HCT116 (cell line): ENCODE results near the gene PCDHGA4. TPM values are rescaled to one million over a fixed set of nuclear protein-coding genes. Genes with fewer than 3 reads are reported as not detected.
A peak's percentile ranks its signal among the peaks of the same experiment; 100 is the strongest.

ENCODE experiments used
- ATAC-seq: fragments of 200-7000 bp; cut with Tn5 transposase; 2 replicates; pipeline ENCODE4 v1.9.1; 2020; ENCODE audit warnings: mild to moderate bottlenecking, moderate library complexity
- BruUV-seq: library from RNA; stranded (reverse); fragments of 400-500 nt; replicated peaks from 2 replicates; lab custom pipeline; 2021; lab: Mats Ljungman, UMichigan
- CTCF ChIA-PET: fragments of 300-600 bp; sonication (Branson Sonifier 250); formaldehyde crosslinking; loops from one replicate; lab custom pipeline; 2021; ENCODE audit warnings: antibody characterized with exemption; lab: Charles Lee
- POLR2A ChIA-PET: fragments of 300-600, 350-600 bp; sonication (Branson Sonifier 250); formaldehyde crosslinking; loops from one replicate; lab custom pipeline; 2021; ENCODE audit warnings: antibody characterized with exemption; lab: Charles Lee
- RAD21 ChIA-PET, 2 experiments: fragments of 300-600 bp; sonication (Branson Sonifier 250); formaldehyde crosslinking; loops; one replicate each; lab custom pipeline; 2023; ENCODE audit warnings: low total read pairs in 2 of 2; ENCODE audit not compliant: uncharacterized antibody in 2 of 2, unreplicated experiment in 2 of 2, low non-redundant PET in 1 of 2; lab: Charles Lee
- DNase-seq: peaks from one replicate; pipeline ENCODE4 v3.0.0-alpha.2; 2010; ENCODE audit warnings: low read depth, low spot score
- H2AFZ ChIP-seq: fragments of 200-600 bp; shearing (Covaris generic), sonication (generic); 2 replicates; pipeline ENCODE4 v1.6.1; 2017; ENCODE audit warnings: low read depth, mixed run types, mixed read lengths, antibody characterized with exemption, low read length; ENCODE audit not compliant: poor library complexity, severe bottlenecking
- H3K27ac ChIP-seq: 2 replicates; pipeline ENCODE4 v1.5.1; 2012; ENCODE audit warnings: low read depth, low read length
- H3K27me3 ChIP-seq: fragments of 200-600 bp; sonication (generic); 2 replicates; pipeline ENCODE4 v1.6.1; 2016; ENCODE audit warnings: mixed run types, low read length, mixed read lengths; ENCODE audit not compliant: insufficient read depth
- H3K36me3 ChIP-seq, 2 experiments: fragments of 200-500 bp in 1 of 2; fragments of 200-600 bp in 1 of 2; sonication (Bioruptor generic) in 1 of 2; sonication (generic) in 1 of 2; 2 replicates each; pipeline versions ENCODE4 v1.5.1 to v1.6.1; 2014 to 2016; ENCODE audit warnings: low read length in 2 of 2, inconsistent platforms in 1 of 2, mixed read lengths in 1 of 2, mixed run types in 1 of 2; ENCODE audit not compliant: insufficient read depth in 2 of 2, control insufficient read depth in 1 of 2
- H3K4me1 ChIP-seq, 2 experiments: fragments of 200-600 bp in 1 of 2; sonication (generic) in 1 of 2; 2 replicates each; pipeline versions ENCODE4 v1.5.1 to v1.6.1; 2012 to 2017; ENCODE audit warnings: low read length in 2 of 2, inconsistent platforms in 1 of 2, mild to moderate bottlenecking in 1 of 2, mixed read lengths in 1 of 2, mixed run types in 1 of 2, moderate library complexity in 1 of 2; ENCODE audit not compliant: insufficient read depth in 2 of 2, control insufficient read depth in 1 of 2
- H3K4me2 ChIP-seq: fragments of 200-600 bp; sonication (generic); 2 replicates; pipeline ENCODE4 v1.6.1; 2017; ENCODE audit warnings: mixed run types, low read length, mixed read lengths
- H3K4me3 ChIP-seq, 2 experiments: fragments of 200-600 bp in 1 of 2; sonication (generic) in 1 of 2; replicated peaks in 1 of 2; 2 replicates each; pipeline ENCODE4 v1.5.1; 2011 to 2016; ENCODE audit warnings: low read length in 2 of 2, control low read depth in 1 of 2, low read depth in 1 of 2, mild to moderate bottlenecking in 1 of 2, mixed read lengths in 1 of 2, mixed run types in 1 of 2
- H3K79me2 ChIP-seq: fragments of 200-600 bp; sonication (generic); 2 replicates; pipeline ENCODE4 v1.6.1; 2017; ENCODE audit warnings: mild to moderate bottlenecking, mixed run types, low read length, moderate library complexity, mixed read lengths; ENCODE audit not compliant: insufficient read depth
- H3K9ac ChIP-seq: fragments of 200-600 bp; sonication (generic); 2 replicates; pipeline ENCODE4 v1.6.1; 2016; ENCODE audit warnings: low read length, mixed read lengths
- H3K9me2 ChIP-seq: fragments of 200-600 bp; sonication (generic), shearing (Covaris generic); 2 replicates; pipeline ENCODE4 v1.6.1; 2017; ENCODE audit warnings: mixed run types, mild to moderate bottlenecking, moderate library complexity; ENCODE audit not compliant: insufficient read depth
- H3K9me3 ChIP-seq, 2 experiments: fragments of 200-500 bp in 1 of 2; fragments of 200-600 bp in 1 of 2; sonication (Bioruptor generic) in 1 of 2; sonication (generic) in 1 of 2; 2 replicates each; pipeline ENCODE4 v1.6.1; 2014 to 2017; ENCODE audit warnings: low read length in 2 of 2, mixed read lengths in 2 of 2, inconsistent platforms in 1 of 2, low read depth in 1 of 2, mild to moderate bottlenecking in 1 of 2, mixed run types in 1 of 2, moderate library complexity in 1 of 2; ENCODE audit not compliant: control insufficient read depth in 1 of 2, insufficient read depth in 1 of 2
- H4K20me1 ChIP-seq: fragments of 200-600 bp; sonication (generic), shearing (Covaris generic); 2 replicates; pipeline ENCODE4 v1.6.1; 2017; ENCODE audit warnings: mixed run types, mild to moderate bottlenecking, moderate library complexity; ENCODE audit not compliant: insufficient read depth
- ATF3 ChIP-seq: IDR thresholded peaks from 2 replicates; pipeline ENCODE4 v1.6.1; 2012
- EZH2 ChIP-seq: fragments of 200-600 bp; sonication (generic); IDR thresholded peaks from 2 replicates; pipeline ENCODE4 v1.6.1; 2017; ENCODE audit warnings: antibody characterized with exemption, mixed run types
- EZH2phosphoT487 ChIP-seq: fragments of 200-600 bp; IDR thresholded peaks from 2 replicates; pipeline ENCODE4 v1.6.1; 2018; ENCODE audit warnings: antibody characterized with exemption, borderline replicate concordance
- JUND ChIP-seq: IDR thresholded peaks from 2 replicates; pipeline ENCODE4 v1.6.1; 2012
- POLR2A ChIP-seq: IDR thresholded peaks from 2 replicates; pipeline ENCODE4 v1.7.0; 2011; ENCODE audit warnings: borderline replicate concordance; ENCODE audit not compliant: insufficient read depth, insufficient read length; ENCODE audit errors: extremely low read depth
- RAD21 ChIP-seq: IDR thresholded peaks from 2 replicates; pipeline ENCODE4 v1.6.1; 2012; ENCODE audit warnings: low read depth, mild to moderate bottlenecking
- REST ChIP-seq: IDR thresholded peaks from 2 replicates; pipeline ENCODE4 v1.6.1; 2012; ENCODE audit warnings: low read depth
- intact Hi-C: fragments of 100-400 bp; cut with micrococcal nuclease; formaldehyde crosslinking; loops from 2 replicates; pipeline ENCODE4 v1.10.0; 2022
- total RNA-seq: library from RNA; stranded (reverse); gene quantifications from one replicate; pipeline ENCODE4 v1.2.1, GENCODE V29; 2021; ENCODE audit not compliant: unreplicated experiment
- TF ChIP-seq, protein P1 (sequence below): IDR thresholded peaks from 2 replicates; pipeline ENCODE4 v1.6.1; 2012
- TF ChIP-seq, protein P2 (sequence below), 3 experiments: fragments of 200-600 bp in 1 of 3; sonication (generic) in 1 of 3; IDR thresholded peaks in 2 of 3; conservative IDR thresholded peaks in 1 of 3; 2 replicates each; pipeline ENCODE4 v1.5.1; 2012 to 2017; ENCODE audit warnings: low read depth in 2 of 3, low read length in 2 of 3, antibody characterized with exemption in 1 of 3, borderline replicate concordance in 1 of 3, control low read depth in 1 of 3, mild to moderate bottlenecking in 1 of 3, mixed read lengths in 1 of 3, mixed run types in 1 of 3, moderate library complexity in 1 of 3; ENCODE audit not compliant: insufficient read depth in 1 of 3

Gene PCDHGA4
- total RNA-seq, 1 experiment from 2014 or later: not detected

DNA sequence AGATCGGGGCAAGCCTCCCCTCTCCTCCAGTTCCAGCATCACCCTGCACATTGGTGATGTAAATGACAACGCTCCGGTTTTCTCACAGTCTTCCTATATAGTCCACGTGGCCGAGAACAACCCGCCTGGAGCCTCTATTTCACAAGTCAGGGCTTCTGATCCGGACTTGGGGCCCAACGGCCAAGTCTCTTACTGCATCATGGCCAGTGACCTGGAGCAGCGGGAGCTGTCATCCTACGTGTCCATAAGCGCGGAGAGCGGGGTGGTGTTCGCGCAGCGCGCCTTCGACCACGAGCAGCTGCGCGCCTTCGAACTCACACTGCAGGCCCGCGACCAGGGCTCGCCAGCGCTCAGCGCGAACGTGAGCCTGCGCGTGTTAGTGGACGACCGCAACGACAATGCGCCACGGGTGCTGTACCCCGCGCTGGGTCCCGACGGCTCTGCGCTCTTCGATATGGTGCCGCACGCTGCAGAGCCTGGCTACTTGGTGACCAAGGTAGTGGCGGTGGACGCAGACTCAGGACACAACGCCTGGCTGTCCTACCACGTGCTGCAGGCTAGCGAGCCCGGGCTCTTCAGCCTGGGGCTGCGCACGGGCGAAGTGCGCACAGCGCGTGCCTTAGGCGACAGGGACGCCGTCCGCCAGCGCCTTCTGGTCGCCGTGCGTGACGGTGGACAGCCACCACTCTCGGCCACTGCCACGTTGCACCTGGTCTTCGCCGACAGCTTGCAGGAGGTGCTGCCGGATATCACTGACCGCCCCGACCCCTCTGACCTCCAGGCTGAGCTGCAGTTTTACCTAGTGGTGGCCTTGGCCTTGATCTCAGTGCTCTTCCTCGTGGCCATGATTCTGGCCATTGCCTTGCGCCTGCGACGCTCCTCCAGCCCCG, 34.6 kb downstream of the PCDHGA4 start:
- intact Hi-C loops: no loop called here

GRCh38 chr5:141392429-141393198, 37.8 kb downstream of the PCDHGA4 start, which contains the start of gene PCDHGA8:
Gene PCDHGA8, plus strand, starts transcription at chr5:141392633. Its CDS starts 181 bp downstream, at chr5:141392814.
- ATAC-seq: peak; percentile 70
- no peak within 1 kb of the TSS for H3K4me3 ChIP-seq
- no peaks in the 10 kb centered on the region for H3K9me2 ChIP-seq
- H2AFZ ChIP-seq: no peak within 1 kb of the TSS
- no peaks in the 10 kb centered on the region for H3K79me2 ChIP-seq
- H4K20me1 ChIP-seq: no peaks in the 10 kb centered on the region
- no peak within 1 kb of the TSS for H3K9ac ChIP-seq
- TF ChIP-seq REST (no peak), RAD21 (peak; percentile 57)
- TF ChIP-seq, protein P1, sequence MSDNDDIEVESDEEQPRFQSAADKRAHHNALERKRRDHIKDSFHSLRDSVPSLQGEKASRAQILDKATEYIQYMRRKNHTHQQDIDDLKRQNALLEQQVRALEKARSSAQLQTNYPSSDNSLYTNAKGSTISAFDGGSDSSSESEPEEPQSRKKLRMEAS: peak; percentile 81
- TF ChIP-seq, protein P2, sequence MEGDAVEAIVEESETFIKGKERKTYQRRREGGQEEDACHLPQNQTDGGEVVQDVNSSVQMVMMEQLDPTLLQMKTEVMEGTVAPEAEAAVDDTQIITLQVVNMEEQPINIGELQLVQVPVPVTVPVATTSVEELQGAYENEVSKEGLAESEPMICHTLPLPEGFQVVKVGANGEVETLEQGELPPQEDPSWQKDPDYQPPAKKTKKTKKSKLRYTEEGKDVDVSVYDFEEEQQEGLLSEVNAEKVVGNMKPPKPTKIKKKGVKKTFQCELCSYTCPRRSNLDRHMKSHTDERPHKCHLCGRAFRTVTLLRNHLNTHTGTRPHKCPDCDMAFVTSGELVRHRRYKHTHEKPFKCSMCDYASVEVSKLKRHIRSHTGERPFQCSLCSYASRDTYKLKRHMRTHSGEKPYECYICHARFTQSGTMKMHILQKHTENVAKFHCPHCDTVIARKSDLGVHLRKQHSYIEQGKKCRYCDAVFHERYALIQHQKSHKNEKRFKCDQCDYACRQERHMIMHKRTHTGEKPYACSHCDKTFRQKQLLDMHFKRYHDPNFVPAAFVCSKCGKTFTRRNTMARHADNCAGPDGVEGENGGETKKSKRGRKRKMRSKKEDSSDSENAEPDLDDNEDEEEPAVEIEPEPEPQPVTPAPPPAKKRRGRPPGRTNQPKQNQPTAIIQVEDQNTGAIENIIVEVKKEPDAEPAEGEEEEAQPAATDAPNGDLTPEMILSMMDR (IDR thresholded peaks at IDR 0.05 in 2 of 3, conservative IDR thresholded peaks at IDR 0.05 in 1 of 3; ENCODE audit: borderline replicate concordance in 1 of 3, insufficient read depth in 1 of 3, low read depth in 2 of 3, low read length in 2 of 3): peak; percentile 33 to 53 (median 52); a peak in 4 of 6 replicates
- ChIA-PET POLR2A (no interaction called here), CTCF (interaction anchor here (1.0 to 1.3 kb wide), 2 partner anchors 165 to 172 kb away, joined by 3 read pairs; no protein-coding TSS in a partner anchor), RAD21 (no interaction called here)
- intact Hi-C loops: no loop called here
- BruUV-seq: no TSS peak
- no peak within 1 kb of the TSS for H3K27ac ChIP-seq
- H3K27me3 ChIP-seq: no peaks in the 10 kb centered on the region
- H3K36me3 ChIP-seq: no peaks in the 10 kb centered on the region
- H3K4me2 ChIP-seq: no peak within 1 kb of the TSS
- peak; percentile 21 for DNase-seq
- H3K4me1 ChIP-seq: no peaks in the 10 kb centered on the region
- H3K9me3 ChIP-seq: no peaks in the 10 kb centered on the region

More for the DNA sequence above, 34.6 kb downstream of the PCDHGA4 start:
- Histone ChIP-seq H3K9me3 (no peaks in the 10 kb centered on the region; a peak in 1 of 4 replicates), H3K27me3 (no peaks in the 10 kb centered on the region), H3K36me3 (no peaks in the 10 kb centered on the region), H3K4me3 (no peak overlapping the region), H3K79me2 (no peaks in the 10 kb centered on the region), H4K20me1 (no peaks in the 10 kb centered on the region), H3K4me1 (no peaks in the 10 kb centered on the region), H3K9me2 (no peaks in the 10 kb centered on the region), H3K4me2 (no peak overlapping the region), H2AFZ (no peak overlapping the region), H3K9ac (no peak overlapping the region), H3K27ac (no peak overlapping the region)
- BruUV-seq: no TSS peak
- ATAC-seq: no peak
- DNase-seq: no peak
- no peak for TF ChIP-seq ATF3
- no peak for TF ChIP-seq POLR2A
- no peak for TF ChIP-seq JUND
- no peak for TF ChIP-seq EZH2phosphoT487
- TF ChIP-seq, protein P1: no peak
- TF ChIP-seq EZH2: no peak
- TF ChIP-seq RAD21: no peak
- ChIA-PET RAD21 (no interaction called here), POLR2A (no interaction called here), CTCF (no interaction called here)
